ENCODE data around the gene TBX15. TPM values are rescaled to one million over a fixed set of nuclear protein-coding genes. Genes with fewer than 3 reads are reported as not detected.
A peak's percentile ranks its signal among the peaks of the same experiment; 100 is the strongest.
"Not testable (repeated sequence)": the region's sequence is repeated elsewhere in the genome, so short reads cannot be mapped to it uniquely, and the experiment has no call there.

TBX15 gene
- polyA plus RNA-seq, 4 donors = 0.14 to 0.39 (median 0.18) TPM

DNA sequence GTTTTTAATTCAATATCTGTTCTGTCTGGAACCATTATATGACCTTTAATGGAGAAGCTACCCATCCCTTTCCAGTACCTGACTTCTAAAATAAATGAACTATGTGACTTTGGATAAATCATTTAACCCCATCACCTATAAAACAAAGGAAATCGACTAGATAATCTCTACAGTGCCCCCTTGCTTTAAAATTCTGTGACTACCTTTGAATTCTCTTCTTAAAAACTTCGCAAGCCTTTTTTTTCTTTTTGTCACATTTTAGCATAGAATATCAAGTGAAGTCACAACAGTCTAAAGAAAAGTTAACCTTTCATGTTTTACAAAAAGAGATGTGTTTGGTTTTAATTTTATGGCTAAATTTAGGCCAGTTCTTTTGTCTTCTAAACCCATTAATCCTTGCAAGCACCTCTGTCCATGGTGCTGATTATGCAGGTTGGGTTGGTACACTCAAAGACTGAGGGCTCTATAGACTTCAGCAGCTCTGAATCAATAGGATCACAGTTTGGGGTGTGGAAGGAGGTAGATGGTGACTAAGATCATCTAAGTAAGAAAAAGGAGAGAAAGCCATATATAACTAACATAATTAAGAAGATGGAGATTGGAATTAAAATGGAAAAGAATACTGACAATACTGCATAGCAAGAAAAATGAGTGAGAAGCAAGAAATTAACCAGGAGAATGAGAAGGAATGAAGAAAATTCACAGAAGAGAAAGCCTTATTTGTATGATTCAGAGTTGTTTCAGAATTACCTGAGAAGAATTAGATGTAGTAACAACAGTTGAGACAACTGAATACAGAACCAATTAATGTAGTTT is 59.2 kb downstream of the TBX15 start:
- DNase-seq (ENCODE audit: low read depth in 4 of 4, low spot score in 3 of 4) = peak; percentile 45 to 55 (median 52)

DNA sequence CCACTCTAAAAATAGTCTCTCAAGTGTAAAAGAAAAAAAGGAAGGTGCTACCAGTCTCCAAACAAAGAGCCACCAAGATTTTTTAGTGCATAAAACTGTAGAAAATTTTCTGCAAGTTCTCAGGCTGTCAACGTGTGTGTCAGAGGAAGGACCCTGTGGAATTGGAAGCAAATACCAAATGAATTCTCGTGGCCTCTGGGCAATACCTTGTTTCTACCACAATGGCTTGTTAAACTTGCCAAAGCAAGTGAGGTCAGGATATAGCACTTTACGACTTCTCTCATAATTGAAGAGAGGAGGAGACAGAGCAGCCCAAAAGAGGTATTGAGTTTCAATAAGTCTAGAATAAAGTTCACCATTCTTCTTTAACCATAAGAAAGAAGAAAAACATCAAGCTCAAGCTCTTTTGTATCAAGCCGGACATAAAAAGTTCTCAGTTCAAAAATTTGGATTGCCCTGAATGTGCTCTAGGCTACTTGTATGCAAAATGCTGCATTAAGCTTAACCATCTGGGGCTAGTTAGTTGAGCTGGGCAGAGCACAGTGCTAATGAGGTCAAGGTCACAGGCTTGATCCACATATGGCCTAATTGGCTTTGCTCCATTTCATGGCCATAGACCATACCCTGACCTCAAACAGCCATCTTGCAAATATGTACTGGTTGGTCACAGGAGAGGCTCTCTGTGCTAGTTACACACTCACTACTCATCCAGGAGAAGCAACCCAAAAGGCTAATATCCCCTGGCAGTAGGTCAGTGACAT is 60.5 kb downstream of the TBX15 start:
- DNase-seq (ENCODE audit: low read depth in 4 of 4, low spot score in 3 of 4) = no peak

DNA sequence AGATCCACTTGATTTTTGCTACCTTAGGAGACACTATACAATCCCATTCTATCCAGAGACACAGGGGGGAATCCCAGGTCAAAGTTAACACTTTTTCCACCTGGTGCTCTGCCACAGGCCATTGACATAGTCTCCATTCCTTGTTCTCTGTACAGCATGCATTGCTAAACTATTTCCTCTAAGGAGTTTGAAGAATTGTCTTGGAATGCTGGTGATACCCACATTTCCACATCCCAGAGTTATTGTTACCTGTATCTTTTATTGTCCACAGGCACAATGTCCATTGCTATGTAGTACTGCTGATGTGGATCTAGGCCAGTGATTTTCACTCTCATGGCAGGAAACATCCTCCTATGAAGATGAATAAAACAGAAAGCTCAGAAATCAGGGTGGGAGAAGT is 61.9 kb downstream of the TBX15 start:
- DNase-seq (ENCODE audit: low read depth in 4 of 4, low spot score in 3 of 4) = no peak

DNA sequence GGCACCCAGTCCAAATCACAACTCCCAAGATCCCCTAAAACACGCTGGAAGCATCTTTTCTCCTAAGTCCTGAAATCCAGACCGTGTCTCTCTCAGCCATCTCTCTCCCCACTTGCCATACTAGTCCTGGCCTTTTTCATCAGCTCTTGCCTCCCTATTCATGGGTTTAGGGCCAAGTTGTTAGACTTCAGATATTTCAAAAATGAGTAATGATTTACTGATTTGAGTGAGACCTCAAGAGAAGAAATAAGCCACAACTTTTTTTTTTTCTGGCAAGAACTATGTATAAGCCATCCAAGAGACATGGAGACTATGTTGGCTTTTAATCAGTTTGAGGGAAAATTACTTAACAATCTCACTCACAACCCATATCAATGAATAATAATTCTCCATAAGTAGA is 62.5 kb downstream of the TBX15 start:
- no peak for DNase-seq (ENCODE audit: low read depth in 4 of 4, low spot score in 3 of 4)

DNA sequence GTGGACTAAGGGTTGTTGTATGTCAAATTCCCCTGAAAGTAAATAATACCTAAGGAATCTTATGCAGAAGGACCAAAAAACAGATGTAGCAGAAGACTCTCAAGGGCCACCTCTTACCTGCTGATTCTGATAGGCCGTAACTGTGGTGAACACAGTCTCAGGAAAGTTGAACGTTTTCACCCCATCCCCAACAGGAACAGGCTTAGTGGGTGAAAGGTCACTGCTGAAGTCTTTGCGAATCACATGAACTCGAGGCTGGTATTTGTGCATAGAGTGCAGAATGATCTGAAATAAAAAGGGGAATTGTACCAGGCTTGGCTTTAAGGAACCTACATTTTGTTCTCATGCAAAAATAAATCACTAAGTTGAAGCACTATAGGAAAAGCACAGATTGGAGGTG is 64.8 kb downstream of the TBX15 start:
- no peak for DNase-seq (ENCODE audit: low read depth in 4 of 4, low spot score in 3 of 4)

DNA sequence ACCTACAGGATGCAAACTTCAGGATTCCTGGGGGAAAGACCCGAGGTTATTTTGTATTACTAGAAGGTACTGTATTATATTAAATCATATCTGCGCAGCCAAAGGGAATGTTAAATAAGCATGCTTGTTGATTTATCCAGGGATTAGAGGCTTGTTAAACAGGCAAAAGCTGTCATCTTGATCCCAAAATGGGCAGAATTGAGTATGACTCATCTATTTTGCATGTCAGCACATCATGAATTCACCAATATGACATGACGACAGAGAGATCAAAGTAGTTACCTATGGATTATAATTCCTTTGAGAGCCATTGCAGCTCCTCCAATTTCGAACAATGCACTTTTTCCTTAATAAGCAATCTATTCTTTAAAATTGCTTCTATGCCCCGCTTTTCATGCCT is 66.1 kb downstream of the TBX15 start:
- DNase-seq (ENCODE audit: low read depth in 4 of 4, low spot score in 3 of 4) = no peak

DNA sequence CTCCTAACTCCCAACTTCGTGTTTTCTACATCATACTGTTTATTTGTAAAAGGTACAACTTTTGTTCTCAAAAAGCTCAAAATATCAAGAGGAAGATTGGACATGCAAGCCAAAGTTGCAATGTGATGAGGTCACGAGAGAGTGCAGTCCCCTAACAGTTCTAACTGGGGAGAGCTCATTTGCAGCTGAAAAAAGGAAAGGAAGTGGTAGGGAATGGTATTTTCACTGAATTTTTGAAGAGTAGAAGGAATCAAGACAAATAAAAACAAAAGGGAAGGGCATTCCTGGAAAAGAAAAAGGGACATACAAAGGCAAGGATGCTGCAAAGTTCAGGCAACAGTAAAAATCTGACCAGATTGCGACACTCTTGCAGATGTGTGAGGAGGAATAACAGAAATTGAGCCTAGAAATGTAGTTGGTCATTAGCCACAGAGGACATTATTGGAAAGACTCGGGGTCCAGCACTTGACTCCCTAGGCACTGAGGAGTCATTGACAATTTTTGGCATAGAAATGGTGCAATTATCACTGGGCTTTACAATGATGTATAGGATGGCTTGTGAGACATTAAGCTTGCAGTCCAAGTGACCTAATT is 67.9 kb downstream of the TBX15 start:
- no peak for DNase-seq (ENCODE audit: low read depth in 4 of 4, low spot score in 3 of 4)

DNA sequence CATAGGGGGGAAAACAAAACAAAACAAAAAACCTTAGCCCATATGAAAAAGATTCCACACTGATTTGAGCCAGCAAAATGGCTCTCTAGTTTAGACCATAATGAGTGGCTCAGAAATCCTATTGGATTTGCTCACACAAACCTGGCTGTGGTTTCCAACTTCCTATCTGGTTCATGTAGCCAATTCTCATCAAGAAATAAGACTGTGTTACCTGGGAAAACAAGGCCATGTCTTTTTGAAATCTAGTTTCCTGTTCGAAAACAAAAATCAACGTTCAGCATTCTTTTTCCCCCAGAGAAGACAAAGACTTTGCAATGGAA is 69.2 kb downstream of the TBX15 start:
- no peak for DNase-seq (ENCODE audit: low read depth in 4 of 4, low spot score in 3 of 4)

DNA sequence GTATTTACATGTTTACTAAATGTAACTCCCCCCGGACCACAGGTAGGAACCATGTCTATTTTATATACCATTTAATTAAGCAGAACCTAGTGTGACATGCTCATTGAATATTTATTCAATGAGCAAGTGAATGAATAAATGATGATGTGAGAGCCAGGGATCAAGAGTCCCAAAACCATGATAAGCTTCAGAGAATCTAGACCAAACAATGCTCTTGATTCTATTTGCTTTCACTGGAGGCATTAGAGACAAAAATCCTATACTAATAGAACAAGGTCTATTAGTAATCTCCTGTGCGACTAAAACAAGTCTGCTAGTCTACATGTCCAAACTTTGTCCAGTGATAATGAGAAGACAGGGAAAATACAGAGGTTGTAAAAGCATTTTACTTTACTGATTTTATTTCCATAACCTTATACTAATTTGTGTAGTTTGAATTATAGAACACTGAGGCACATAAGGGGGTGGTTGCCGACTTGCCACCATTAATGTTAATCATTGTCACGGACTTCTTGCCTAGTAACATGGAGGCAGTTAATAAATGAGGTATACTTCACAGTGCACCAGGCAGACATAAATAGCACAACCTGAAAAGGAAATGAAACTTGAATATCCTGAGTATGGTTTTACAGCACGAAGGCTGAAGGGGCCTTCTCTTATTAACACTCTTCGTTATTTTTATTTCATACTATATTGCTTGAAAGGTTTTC is 69.8 kb downstream of the TBX15 start:
- no peak for DNase-seq (ENCODE audit: low read depth in 4 of 4, low spot score in 3 of 4)

DNA sequence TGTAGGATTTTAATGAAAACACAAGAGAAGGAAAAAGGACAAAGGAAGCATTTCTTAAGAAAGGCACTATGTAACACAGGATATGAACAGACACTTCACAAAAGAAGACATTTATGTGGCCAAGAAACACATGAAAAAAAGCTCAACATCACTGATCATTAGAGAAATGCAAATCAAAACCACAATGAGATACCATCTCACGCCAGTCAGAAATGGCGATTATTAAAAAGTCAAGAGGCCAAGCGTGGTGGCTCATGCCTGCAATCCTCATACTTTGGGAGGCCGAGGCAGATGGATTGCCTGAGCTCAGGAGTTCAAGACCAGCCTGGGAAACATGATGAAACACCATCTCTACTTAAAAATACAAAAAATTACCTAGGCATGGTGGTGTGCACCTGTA is 71.8 kb downstream of the TBX15 start:
- not testable (repeated sequence) for DNase-seq (ENCODE audit: low read depth in 4 of 4, low spot score in 3 of 4)

DNA sequence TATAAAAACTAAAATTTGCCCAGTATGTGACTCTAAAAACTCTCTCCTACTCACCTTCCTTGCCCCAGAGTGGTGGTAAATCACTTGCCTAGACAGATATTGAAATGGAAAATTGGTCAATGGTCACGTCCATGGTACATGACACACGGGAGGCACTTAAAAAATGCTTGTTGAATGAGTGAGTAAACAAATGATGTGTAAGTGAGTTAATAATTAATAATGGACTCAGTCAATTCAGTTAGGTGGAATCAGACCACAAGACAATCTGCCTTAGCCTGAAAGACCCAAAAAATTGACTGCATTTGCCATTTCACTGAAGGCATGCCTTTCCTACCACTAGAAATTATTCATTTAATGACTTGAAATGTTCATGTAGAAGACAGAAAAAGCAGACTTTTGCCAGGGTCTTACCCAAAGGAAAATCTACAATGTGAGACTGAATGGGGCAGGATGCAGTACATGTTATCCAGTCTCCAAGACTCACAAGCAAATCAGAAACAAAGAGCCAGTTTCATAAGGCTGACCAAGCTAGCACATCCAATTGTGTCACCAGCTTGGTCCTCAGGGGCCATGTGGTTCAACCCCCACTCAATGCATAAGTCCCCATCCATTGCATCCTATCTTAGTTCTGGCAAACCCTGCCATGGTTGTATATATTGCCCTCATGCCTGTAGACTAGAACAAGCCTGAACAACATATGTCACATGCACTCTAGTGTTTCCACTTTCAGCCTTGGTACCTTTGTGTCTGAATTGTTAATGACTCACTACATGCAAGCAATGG is 73.6 kb downstream of the TBX15 start:
- DNase-seq (ENCODE audit: low read depth in 4 of 4, low spot score in 3 of 4) = no peak

DNA sequence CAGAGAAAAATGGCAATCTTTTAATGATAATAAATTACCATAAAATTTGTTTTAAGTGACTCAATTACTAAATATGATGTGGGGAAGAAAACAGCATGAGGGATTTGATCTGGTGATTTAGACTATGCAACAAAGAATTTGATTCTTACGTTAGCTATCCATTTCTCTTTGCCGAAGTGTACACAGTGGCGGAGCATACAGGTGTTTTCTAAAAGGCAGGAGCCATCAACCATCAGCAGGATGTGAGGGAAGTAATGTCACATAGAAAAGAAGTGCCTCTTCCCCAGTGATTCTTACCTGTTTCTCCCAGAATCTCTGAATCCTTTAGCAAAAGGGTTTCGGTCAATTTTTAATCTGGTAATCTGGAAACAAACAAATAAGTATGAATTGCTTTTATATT is 74.3 kb downstream of the TBX15 start:
- no peak for DNase-seq (ENCODE audit: low read depth in 4 of 4, low spot score in 3 of 4)

DNA sequence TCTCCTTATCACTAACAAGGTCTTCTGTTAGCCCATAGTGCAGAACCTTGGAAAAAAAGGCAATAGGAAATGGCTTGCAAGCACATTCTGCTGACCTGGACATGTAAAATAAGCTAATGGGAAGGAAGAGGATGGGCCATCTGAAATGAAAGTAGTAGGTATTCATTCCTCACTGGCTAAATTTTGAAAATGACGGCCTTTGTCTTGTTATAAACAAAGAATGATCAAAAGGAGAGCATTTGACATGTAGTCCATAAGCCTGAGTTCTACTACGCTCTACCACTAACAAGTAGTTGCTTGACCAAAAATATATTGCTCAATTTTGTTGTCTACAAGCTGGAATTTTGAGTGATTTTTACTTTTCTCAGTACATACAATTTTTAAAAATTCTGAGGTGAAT is 75.6 kb downstream of the TBX15 start:
- no peak for DNase-seq (ENCODE audit: low read depth in 4 of 4, low spot score in 3 of 4)

DNA sequence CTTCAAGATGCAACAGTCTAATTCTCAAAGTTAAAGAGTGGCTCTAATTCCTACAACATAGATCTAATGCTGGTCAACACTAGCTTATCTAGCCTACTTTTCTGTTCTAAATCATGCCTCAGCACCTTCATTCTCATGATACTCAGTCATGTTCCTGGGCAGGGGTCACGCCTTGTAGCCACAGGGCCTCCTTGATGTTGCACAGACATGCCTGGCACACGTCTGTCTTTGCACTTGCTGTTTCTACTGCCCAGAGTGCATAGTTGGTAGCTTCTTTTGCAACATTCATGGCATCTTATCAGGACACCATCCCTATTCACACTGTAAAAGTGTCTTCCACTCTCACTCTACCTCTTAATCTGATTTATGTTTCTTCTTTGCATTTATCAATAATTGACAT is 76.6 kb downstream of the TBX15 start:
- no peak for DNase-seq (ENCODE audit: low read depth in 4 of 4, low spot score in 3 of 4)

DNA sequence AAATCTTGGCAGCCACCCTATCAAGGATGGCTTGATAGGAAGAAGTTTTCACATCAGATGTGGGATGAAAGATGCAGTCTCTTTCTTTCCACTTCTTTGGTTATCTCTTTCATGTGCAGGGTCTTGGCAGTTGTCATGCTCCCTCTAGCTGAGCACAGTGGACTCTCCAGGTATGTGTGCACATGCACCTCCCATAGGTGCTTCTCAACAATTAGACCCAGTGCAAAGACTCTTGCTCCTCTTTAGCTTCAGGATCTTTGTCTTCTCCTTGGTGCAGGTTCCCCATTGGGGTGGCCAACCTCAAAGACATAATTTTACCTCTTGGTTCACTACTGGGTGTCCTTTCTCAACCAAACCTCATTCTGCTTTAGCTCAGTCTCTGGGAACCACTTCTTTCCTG is 80.7 kb downstream of the TBX15 start:
- DNase-seq (ENCODE audit: low read depth in 4 of 4, low spot score in 3 of 4) = no peak

DNA sequence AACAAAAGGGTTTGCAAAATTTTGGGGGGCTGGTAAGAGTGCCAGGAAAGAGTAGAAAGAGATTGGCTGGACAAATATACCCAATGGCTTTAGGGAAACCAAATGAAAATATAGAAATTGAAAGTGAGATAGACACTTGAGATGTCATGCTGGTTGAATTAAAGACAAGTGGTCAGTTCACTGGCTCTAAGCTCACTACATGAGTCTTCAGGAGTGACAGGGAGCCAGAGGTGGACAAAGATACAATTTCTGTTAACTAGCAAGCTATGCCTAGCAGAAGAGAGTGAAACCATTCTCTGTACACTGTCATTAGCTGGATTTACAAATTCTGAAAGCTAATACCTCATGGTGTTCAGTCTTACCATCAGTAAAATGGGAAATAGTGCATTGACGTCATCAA is 82.5 kb downstream of the TBX15 start:
- no peak for DNase-seq (ENCODE audit: low read depth in 4 of 4, low spot score in 3 of 4)

DNA sequence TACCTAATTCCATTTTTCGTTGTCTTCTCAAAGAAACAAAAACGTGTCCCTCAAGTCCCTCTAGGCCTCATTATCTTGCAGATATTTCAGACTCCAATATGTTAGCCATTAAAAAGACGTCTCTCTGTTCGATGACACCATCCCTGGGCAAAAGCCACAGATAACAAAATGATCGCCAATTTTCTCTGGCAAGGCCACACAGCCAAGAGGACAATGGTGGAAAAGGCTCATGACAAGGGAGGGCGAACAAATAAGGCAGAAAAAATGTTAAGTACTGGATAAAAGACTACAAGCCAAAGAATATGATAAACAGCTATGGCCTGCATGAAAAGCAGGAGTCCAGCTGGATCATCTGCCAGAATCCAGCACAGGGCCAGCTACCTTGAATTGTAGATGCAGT is 82.9 kb downstream of the TBX15 start:
- DNase-seq (ENCODE audit: low read depth in 4 of 4, low spot score in 3 of 4) = no peak

DNA sequence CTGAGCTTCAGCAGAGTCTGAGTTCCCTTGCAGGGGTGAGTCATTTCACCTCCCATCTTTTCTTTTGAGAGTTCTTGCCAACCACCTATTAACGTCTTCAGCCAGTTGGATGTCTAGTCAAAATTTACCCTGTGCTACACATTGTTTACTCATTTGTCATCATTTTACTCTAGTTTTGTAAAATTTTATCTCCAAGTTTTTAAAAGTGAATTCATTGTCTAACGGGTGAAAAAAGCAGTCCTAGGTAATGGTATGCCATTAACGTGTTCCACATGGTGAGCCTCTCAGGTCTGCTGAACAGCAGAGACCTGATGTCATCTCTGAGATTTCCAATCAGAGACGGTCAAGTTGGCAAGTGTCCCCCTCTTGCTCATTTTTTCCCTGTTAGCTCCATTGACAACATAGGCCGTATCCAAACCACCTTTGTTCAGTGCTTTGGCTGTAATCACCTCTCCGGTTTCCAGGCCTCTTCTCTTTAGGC is 85.4 kb downstream of the TBX15 start:
- DNase-seq (ENCODE audit: low read depth in 4 of 4, low spot score in 3 of 4) = no peak

DNA sequence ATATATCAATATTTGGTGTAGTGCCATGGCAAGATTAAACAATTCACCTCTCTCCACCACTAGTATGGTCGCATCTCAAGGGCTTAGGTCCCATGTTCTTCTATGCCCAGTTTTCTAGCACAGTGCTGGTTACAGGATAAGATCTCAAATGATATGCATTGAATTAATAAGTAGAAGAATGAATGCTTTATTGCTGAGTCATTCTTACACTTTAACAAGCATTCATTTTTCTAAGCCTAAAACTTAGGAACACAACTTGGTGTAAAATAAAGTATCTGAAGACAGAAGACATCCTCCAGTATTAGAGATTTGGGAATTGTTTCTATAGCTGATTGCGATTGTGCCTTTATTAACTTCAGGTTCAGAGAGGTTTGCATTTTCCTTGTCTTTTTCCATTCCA is 85.8 kb downstream of the TBX15 start:
- no peak for DNase-seq (ENCODE audit: low read depth in 4 of 4, low spot score in 3 of 4)

DNA sequence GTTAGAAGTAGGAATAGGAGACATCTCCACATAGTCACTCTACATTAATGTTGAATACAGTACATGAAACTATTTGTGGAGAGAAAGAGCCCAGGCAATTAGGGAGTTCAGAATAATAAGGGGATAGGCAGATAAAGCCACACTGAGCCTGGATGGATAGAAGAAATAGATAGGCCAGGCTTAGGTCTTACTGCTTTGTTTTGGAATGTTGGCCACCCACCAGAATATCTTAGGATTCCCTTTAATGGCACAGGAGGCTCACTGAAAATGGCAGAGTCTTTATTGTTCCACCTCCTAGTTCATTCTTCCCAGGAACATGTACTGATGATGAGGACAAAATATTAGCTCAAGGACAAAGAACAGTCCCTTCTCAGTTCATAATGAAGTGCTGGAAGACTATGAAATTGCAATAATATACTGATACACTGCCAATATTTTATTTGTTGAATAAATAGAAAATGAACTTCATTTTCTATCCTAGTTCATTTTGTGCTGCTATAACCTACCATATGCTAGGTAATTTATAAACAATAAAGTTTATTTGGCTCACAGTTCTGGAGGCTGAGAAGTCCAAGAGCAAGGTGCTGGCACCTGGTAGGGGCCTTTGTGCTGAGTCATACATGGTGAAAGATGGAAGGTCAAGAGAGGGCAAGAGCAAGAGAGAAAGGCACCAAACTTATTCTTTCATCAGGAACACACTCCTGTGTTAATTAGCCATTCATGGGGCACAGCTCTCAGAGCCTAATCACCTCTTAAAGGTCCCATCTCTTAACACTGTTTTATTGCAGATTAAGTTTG is 87.3 kb downstream of the TBX15 start:
- no peak for DNase-seq (ENCODE audit: low read depth in 4 of 4, low spot score in 3 of 4)
